C4-2B (cell line): ENCODE data around the gene VCAN.

Experiments
- H3K27ac ChIP-seq: fragments of 450-650 bp; 2 replicates; pipeline ENCODE4 v1.5.1; 2017
- ZFX ChIP-seq: fragments of 450-650 bp; IDR thresholded peaks from 2 replicates; pipeline ENCODE4 v1.6.1; 2017
- TF ChIP-seq, protein P1 (sequence below): fragments of 450-650 bp; conservative IDR thresholded peaks from 2 replicates; pipeline ENCODE4 v1.5.1; 2017; ENCODE audit warnings: mild to moderate bottlenecking

The VCAN gene

GRCh38 chr5:83547161-83547560 is 75.6 kb downstream of the VCAN start:
- no peak for TF ChIP-seq ZFX
- TF ChIP-seq, protein P1, sequence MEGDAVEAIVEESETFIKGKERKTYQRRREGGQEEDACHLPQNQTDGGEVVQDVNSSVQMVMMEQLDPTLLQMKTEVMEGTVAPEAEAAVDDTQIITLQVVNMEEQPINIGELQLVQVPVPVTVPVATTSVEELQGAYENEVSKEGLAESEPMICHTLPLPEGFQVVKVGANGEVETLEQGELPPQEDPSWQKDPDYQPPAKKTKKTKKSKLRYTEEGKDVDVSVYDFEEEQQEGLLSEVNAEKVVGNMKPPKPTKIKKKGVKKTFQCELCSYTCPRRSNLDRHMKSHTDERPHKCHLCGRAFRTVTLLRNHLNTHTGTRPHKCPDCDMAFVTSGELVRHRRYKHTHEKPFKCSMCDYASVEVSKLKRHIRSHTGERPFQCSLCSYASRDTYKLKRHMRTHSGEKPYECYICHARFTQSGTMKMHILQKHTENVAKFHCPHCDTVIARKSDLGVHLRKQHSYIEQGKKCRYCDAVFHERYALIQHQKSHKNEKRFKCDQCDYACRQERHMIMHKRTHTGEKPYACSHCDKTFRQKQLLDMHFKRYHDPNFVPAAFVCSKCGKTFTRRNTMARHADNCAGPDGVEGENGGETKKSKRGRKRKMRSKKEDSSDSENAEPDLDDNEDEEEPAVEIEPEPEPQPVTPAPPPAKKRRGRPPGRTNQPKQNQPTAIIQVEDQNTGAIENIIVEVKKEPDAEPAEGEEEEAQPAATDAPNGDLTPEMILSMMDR, result no peak
- H3K27ac ChIP-seq, result no peak overlapping the region

GRCh38 chr5:83547889-83548288 is 76.3 kb downstream of the VCAN start:
- TF ChIP-seq, protein P1, result no peak
- no peak overlapping the region for H3K27ac ChIP-seq

GRCh38 chr5:83548581-83548980 is 77.0 kb downstream of the VCAN start:
- TF ChIP-seq ZFX, result no peak
- TF ChIP-seq, protein P1, result no peak
- no peak overlapping the region for H3K27ac ChIP-seq

DNA sequence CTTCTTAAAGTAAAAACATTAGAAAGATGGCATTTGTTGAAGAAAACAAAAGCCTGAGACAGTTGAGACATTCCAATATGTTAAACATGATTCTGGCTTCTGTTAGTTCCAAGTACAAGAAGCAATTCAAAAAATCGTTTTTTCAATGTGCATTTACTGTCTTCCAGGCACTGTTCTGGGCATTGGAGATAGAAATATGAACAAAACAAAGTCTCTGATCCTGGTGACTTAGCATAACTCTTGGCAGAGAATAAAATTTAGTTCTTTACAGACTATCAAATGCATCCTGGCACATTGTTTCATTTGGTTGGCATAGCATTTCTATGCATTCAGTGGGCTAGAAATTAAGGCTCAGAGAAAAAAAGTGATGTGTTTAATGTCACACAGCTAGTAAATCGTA is 77.5 kb downstream of the VCAN start:
- no peak overlapping the region for H3K27ac ChIP-seq
- TF ChIP-seq, protein P1, result no peak
- TF ChIP-seq ZFX, result no peak

DNA sequence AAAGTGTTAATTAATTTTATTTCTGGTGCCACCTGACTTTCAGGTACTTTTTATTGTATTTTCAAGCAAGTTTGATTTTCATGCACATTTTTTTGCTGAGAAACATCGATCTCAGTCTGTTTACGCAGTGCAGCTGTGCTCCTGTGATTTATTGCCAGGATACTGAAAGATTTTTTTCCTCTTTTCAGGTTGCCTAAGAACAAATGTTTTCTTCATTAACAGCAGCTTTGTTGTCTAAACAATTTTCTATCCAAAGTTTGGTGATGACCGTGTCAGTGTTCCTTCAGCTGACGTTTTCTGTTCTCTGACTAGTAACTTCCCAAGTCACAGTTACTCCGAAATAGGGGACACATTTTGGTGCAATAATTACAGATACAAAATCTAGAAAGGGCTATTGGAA is 78.1 kb downstream of the VCAN start:
- TF ChIP-seq ZFX, result no peak
- TF ChIP-seq, protein P1, result no peak
- H3K27ac ChIP-seq, result no peak overlapping the region

- no peak overlapping the region for H3K27ac ChIP-seq
- TF ChIP-seq ZFX, result no peak
Measured at GRCh38 chr5:83551821-83552220, 80.3 kb downstream of the VCAN start.

GRCh38 chr5:83552275-83552674 is 80.7 kb downstream of the VCAN start:
- TF ChIP-seq, protein P1, result no peak
- no peak for TF ChIP-seq ZFX

GRCh38 chr5:83553000-83553486 is 81.5 kb downstream of the VCAN start:
- TF ChIP-seq, protein P1, result no peak
- no peak for TF ChIP-seq ZFX

More at GRCh38 chr5:83552275-83552674, 80.7 kb downstream of the VCAN start:
- no peak overlapping the region for H3K27ac ChIP-seq

More at GRCh38 chr5:83553000-83553486, 81.5 kb downstream of the VCAN start:
- no peak overlapping the region for H3K27ac ChIP-seq
